Neural cell (in vitro differentiated cells): ENCODE data around the gene DYRK2. TPM values are rescaled to one million over a fixed set of nuclear protein-coding genes. Genes with fewer than 3 reads are reported as not detected.

Experiments used
- H2AFZ ChIP-seq: fragments of 200-600, 300-800 bp; sonication (generic), shearing (Covaris generic); 2 replicates; pipeline ENCODE4 v1.6.0; 2014; ENCODE audit warnings: low read depth, mild to moderate bottlenecking, antibody characterized with exemption, low read length, moderate library complexity
- H3F3A ChIP-seq: fragments of 200-600 bp; shearing (Covaris generic); 2 replicates; pipeline ENCODE4 v1.6.1; 2016; ENCODE audit warnings: mild to moderate bottlenecking, moderate library complexity, mixed read lengths, antibody characterized with exemption, low read length; ENCODE audit not compliant: insufficient read depth, poor library complexity, severe bottlenecking
- H3K27ac ChIP-seq: fragments of 200-600, 300-800 bp; sonication (generic), shearing (Covaris generic); 2 replicates; pipeline ENCODE4 v1.5.1; 2014; ENCODE audit warnings: mild to moderate bottlenecking, low read length, moderate library complexity
- H3K27me3 ChIP-seq: fragments of 300-800, 200-600 bp; sonication (generic), shearing (Covaris generic); 2 replicates; pipeline ENCODE4 v1.6.0; 2014; ENCODE audit warnings: mild to moderate bottlenecking, low read depth, low read length, moderate library complexity; ENCODE audit not compliant: insufficient read depth
- H3K36me3 ChIP-seq: fragments of 300-800, 200-600 bp; sonication (generic), shearing (Covaris generic); 2 replicates; pipeline ENCODE4 v1.5.1; 2014; ENCODE audit warnings: mild to moderate bottlenecking, antibody characterized with exemption, low read length, moderate library complexity; ENCODE audit not compliant: insufficient read depth
- H3K4me2 ChIP-seq: fragments of 300-800, 200-600 bp; sonication (generic), shearing (Covaris generic); 2 replicates; pipeline ENCODE4 v1.6.0; 2014; ENCODE audit warnings: mild to moderate bottlenecking, low read length
- H3K4me3 ChIP-seq: fragments of 300-800, 200-600 bp; sonication (generic), shearing (Covaris generic); 2 replicates; pipeline ENCODE4 v1.5.1; 2014; ENCODE audit warnings: mild to moderate bottlenecking, low read length, moderate library complexity
- H3K79me2 ChIP-seq: fragments of 200-600 bp; shearing (Covaris generic); replicated peaks from 2 replicates; pipeline ENCODE4 v1.6.0; 2014; ENCODE audit warnings: mild to moderate bottlenecking, low read length, moderate library complexity; ENCODE audit not compliant: insufficient read depth
- H3K9ac ChIP-seq: fragments of 300-800, 200-600 bp; sonication (generic), shearing (Covaris generic); 2 replicates; pipeline ENCODE4 v1.6.1; 2016; ENCODE audit warnings: mild to moderate bottlenecking, low read length, mixed read lengths
- H3K9me2 ChIP-seq: fragments of 200-600 bp; shearing (Covaris generic); 2 replicates; pipeline ENCODE4 v1.6.1; 2016; ENCODE audit warnings: mild to moderate bottlenecking, low read length, mixed read lengths; ENCODE audit not compliant: insufficient read depth
- H3K9me3 ChIP-seq: fragments of 200-600, 300-800 bp; sonication (generic), shearing (Covaris generic); 2 replicates; pipeline ENCODE4 v1.6.1; 2016; ENCODE audit warnings: mild to moderate bottlenecking, mixed run types, low read length, moderate library complexity, mixed read lengths
- H4K20me1 ChIP-seq: fragments of 200-600 bp; shearing (Covaris generic); 2 replicates; pipeline ENCODE4 v1.6.1; 2016; ENCODE audit warnings: mild to moderate bottlenecking, mixed run types; ENCODE audit not compliant: insufficient read depth
- EP300 ChIP-seq: fragments of 450-650 bp; conservative IDR thresholded peaks from 2 replicates; pipeline ENCODE4 v1.6.1; 2014; ENCODE audit warnings: antibody characterized with exemption, mild to moderate bottlenecking, moderate library complexity; ENCODE audit not compliant: poor library complexity, severe bottlenecking
- EZH2 ChIP-seq: fragments of 200-600, 300-800 bp; shearing (Covaris generic), sonication (generic); IDR thresholded peaks from 2 replicates; pipeline ENCODE4 v1.6.1; 2014; ENCODE audit warnings: antibody characterized with exemption, low read length, borderline replicate concordance, mild to moderate bottlenecking; ENCODE audit not compliant: insufficient read depth, poor library complexity, severe bottlenecking
- MXI1 ChIP-seq: fragments of 450-650 bp; conservative IDR thresholded peaks from 2 replicates; pipeline ENCODE4 v1.6.1; 2014; ENCODE audit warnings: antibody characterized with exemption, mild to moderate bottlenecking; ENCODE audit not compliant: poor library complexity, severe bottlenecking
- POLR2AphosphoS5 ChIP-seq: IDR thresholded peaks from 2 replicates; pipeline ENCODE4 v1.6.1; 2012
- RAD21 ChIP-seq: fragments of 450-650 bp; conservative IDR thresholded peaks from 2 replicates; pipeline ENCODE4 v1.6.1; 2014; ENCODE audit warnings: antibody characterized with exemption, mild to moderate bottlenecking, moderate library complexity
- SMC3 ChIP-seq: fragments of 450-650 bp; conservative IDR thresholded peaks from 2 replicates; pipeline ENCODE4 v1.6.1; 2014; ENCODE audit warnings: antibody characterized with exemption, mild to moderate bottlenecking, moderate library complexity; ENCODE audit not compliant: poor library complexity
- TAF1 ChIP-seq: IDR thresholded peaks from 2 replicates; pipeline ENCODE4 v1.6.1; 2012; ENCODE audit warnings: low read depth
- polyA plus RNA-seq: library from polyadenylated mRNA; depleted of rRNA; stranded (reverse); fragments of >200 nt; gene quantifications from 2 replicates; pipeline ENCODE4 v1.2.3, GENCODE V29; 2014
- TF ChIP-seq, protein P1 (sequence below): fragments of 450-650 bp; IDR thresholded peaks from 2 replicates; pipeline ENCODE4 v1.5.1; 2014; ENCODE audit warnings: antibody characterized with exemption, mild to moderate bottlenecking, moderate library complexity; ENCODE audit not compliant: poor library complexity, severe bottlenecking
- TF ChIP-seq, protein P2 (sequence below): IDR thresholded peaks from 2 replicates; pipeline ENCODE4 v1.6.1; 2012; ENCODE audit warnings: borderline replicate concordance

The DYRK2 gene
- polyA plus RNA-seq, 1 donor from 2014 or later: 50.6 TPM

DNA sequence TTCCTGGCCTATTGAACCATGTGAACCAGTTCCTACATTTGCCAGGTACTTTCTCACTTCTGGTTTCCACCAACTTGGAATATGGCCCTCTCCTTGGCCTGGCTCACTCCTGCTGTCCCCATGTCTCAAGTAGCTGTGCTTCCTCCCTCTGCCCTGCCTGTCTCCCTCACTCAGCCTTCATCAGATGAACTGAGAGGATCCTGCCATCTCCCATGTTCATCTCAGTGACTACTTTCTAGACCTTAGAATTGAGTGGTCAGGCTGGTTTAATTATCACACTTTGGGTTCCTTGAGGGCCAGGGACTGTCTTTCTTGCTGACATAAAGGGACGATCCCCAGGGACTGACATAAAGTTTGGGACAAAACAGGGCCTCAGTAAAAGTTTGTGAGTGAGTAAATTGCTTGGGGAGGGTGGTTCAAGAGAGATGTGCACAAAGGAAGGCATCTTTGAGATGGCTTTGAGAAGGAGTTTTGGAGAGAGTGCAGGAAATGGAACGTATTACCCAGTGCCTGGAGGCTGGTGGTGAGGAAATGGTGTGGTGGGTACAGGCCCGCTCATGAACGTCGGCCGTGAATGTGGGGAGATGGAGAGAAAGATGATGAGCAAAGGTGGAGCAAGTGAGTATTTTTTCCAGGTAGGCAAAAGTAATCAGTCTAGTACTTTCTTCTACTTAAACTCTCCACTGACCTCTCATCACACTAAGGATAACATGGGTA lies 20.8 kb downstream of the DYRK2 start:
- Histone ChIP-seq H3K27me3 (no peaks in the 10 kb centered on the region), H3F3A (no peaks in the 10 kb centered on the region), H3K4me2 (no peak overlapping the region), H3K27ac (no peak overlapping the region), H4K20me1 (no peaks in the 10 kb centered on the region), H3K79me2 (no peaks in the 10 kb centered on the region), H3K9me2 (no peaks in the 10 kb centered on the region), H2AFZ (no peak overlapping the region), H3K9me3 (peaks cover 6% of the 10 kb centered on the region), H3K36me3 (no peaks in the 10 kb centered on the region), H3K9ac (no peak overlapping the region), H3K4me3 (no peak overlapping the region)
- TF ChIP-seq, protein P1, sequence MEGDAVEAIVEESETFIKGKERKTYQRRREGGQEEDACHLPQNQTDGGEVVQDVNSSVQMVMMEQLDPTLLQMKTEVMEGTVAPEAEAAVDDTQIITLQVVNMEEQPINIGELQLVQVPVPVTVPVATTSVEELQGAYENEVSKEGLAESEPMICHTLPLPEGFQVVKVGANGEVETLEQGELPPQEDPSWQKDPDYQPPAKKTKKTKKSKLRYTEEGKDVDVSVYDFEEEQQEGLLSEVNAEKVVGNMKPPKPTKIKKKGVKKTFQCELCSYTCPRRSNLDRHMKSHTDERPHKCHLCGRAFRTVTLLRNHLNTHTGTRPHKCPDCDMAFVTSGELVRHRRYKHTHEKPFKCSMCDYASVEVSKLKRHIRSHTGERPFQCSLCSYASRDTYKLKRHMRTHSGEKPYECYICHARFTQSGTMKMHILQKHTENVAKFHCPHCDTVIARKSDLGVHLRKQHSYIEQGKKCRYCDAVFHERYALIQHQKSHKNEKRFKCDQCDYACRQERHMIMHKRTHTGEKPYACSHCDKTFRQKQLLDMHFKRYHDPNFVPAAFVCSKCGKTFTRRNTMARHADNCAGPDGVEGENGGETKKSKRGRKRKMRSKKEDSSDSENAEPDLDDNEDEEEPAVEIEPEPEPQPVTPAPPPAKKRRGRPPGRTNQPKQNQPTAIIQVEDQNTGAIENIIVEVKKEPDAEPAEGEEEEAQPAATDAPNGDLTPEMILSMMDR: no peak
- TF ChIP-seq, protein P2, sequence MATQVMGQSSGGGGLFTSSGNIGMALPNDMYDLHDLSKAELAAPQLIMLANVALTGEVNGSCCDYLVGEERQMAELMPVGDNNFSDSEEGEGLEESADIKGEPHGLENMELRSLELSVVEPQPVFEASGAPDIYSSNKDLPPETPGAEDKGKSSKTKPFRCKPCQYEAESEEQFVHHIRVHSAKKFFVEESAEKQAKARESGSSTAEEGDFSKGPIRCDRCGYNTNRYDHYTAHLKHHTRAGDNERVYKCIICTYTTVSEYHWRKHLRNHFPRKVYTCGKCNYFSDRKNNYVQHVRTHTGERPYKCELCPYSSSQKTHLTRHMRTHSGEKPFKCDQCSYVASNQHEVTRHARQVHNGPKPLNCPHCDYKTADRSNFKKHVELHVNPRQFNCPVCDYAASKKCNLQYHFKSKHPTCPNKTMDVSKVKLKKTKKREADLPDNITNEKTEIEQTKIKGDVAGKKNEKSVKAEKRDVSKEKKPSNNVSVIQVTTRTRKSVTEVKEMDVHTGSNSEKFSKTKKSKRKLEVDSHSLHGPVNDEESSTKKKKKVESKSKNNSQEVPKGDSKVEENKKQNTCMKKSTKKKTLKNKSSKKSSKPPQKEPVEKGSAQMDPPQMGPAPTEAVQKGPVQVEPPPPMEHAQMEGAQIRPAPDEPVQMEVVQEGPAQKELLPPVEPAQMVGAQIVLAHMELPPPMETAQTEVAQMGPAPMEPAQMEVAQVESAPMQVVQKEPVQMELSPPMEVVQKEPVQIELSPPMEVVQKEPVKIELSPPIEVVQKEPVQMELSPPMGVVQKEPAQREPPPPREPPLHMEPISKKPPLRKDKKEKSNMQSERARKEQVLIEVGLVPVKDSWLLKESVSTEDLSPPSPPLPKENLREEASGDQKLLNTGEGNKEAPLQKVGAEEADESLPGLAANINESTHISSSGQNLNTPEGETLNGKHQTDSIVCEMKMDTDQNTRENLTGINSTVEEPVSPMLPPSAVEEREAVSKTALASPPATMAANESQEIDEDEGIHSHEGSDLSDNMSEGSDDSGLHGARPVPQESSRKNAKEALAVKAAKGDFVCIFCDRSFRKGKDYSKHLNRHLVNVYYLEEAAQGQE: no peak
- TF ChIP-seq MXI1: no peak

DNA sequence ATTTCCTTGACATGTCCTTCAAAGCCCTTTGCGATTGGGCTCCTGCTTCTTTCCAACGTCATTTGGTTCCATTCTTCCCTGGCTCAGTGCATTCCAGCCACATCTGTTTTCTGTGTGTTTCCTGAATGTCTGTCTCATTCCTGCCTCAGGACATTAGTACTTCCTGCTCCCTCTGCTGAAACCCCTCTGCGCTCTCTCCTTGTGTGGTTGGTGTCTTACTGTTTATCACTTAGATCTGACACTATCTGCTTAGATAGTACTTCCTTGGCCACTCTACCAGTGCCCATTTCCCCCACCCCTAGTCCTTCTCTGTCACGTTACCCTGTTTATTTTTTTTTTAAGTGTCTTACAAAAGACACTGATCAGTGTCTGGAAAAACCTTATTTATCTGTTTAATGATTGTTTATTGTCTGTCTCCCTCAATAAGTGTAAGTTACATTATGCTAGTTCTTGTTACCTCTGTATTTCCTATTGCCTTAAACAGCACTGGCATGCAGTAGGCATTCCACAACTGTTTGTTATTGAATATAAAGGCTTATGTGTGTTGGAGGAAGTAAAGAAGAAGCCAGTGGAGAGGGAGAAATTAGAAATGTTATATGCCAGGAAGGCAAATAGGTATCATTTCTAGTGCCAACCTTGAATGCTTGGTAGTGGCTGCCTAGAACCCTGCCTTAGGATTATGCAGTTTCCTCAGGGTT lies 21.5 kb downstream of the DYRK2 start:
- H3K9me3 ChIP-seq: peaks cover 6% of the 10 kb centered on the region
- no peaks in the 10 kb centered on the region for H3K9me2 ChIP-seq
- H3K4me2 ChIP-seq: no peak overlapping the region
- no peaks in the 10 kb centered on the region for H3F3A ChIP-seq
- TF ChIP-seq TAF1 (no peak), MXI1 (no peak), SMC3 (no peak), POLR2AphosphoS5 (no peak), EP300 (no peak), RAD21 (no peak), EZH2 (no peak)
- TF ChIP-seq, protein P2: no peak
- TF ChIP-seq, protein P1: no peak
- H3K36me3 ChIP-seq: no peaks in the 10 kb centered on the region
- H3K79me2 ChIP-seq: no peaks in the 10 kb centered on the region
- no peaks in the 10 kb centered on the region for H4K20me1 ChIP-seq
- H2AFZ ChIP-seq: no peak overlapping the region
- no peak overlapping the region for H3K27ac ChIP-seq
- no peaks in the 10 kb centered on the region for H3K27me3 ChIP-seq
- H3K9ac ChIP-seq: no peak overlapping the region
- H3K4me3 ChIP-seq: no peak overlapping the region
